HCT116 (cell line): ENCODE data around the gene CACNB2. TPM values are rescaled to one million over a fixed set of nuclear protein-coding genes. Genes with fewer than 3 reads are reported as not detected.

ENCODE experiments used
- ATAC-seq: fragments of 200-7000 bp; cut with Tn5 transposase; 2 replicates; pipeline ENCODE4 v1.9.1; 2020; ENCODE audit warnings: mild to moderate bottlenecking, moderate library complexity
- BruUV-seq: library from RNA; stranded (reverse); fragments of 400-500 nt; replicated peaks from 2 replicates; lab custom pipeline; 2021; lab: Mats Ljungman, UMichigan
- CTCF ChIA-PET: fragments of 300-600 bp; sonication (Branson Sonifier 250); formaldehyde crosslinking; loops from one replicate; lab custom pipeline; 2021; ENCODE audit warnings: antibody characterized with exemption; lab: Charles Lee
- POLR2A ChIA-PET: fragments of 300-600, 350-600 bp; sonication (Branson Sonifier 250); formaldehyde crosslinking; loops from one replicate; lab custom pipeline; 2021; ENCODE audit warnings: antibody characterized with exemption; lab: Charles Lee
- RAD21 ChIA-PET, 2 experiments: fragments of 300-600 bp; sonication (Branson Sonifier 250); formaldehyde crosslinking; loops; one replicate each; lab custom pipeline; 2023; ENCODE audit warnings: low total read pairs in 2 of 2; ENCODE audit not compliant: uncharacterized antibody in 2 of 2, unreplicated experiment in 2 of 2, low non-redundant PET in 1 of 2; lab: Charles Lee
- DNase-seq: peaks from one replicate; pipeline ENCODE4 v3.0.0-alpha.2; 2010; ENCODE audit warnings: low read depth, low spot score
- H2AFZ ChIP-seq: fragments of 200-600 bp; shearing (Covaris generic), sonication (generic); 2 replicates; pipeline ENCODE4 v1.6.1; 2017; ENCODE audit warnings: low read depth, mixed run types, mixed read lengths, antibody characterized with exemption, low read length; ENCODE audit not compliant: poor library complexity, severe bottlenecking
- H3K27ac ChIP-seq: 2 replicates; pipeline ENCODE4 v1.5.1; 2012; ENCODE audit warnings: low read depth, low read length
- H3K27me3 ChIP-seq: fragments of 200-600 bp; sonication (generic); 2 replicates; pipeline ENCODE4 v1.6.1; 2016; ENCODE audit warnings: mixed run types, low read length, mixed read lengths; ENCODE audit not compliant: insufficient read depth
- H3K36me3 ChIP-seq, 2 experiments: fragments of 200-500 bp in 1 of 2; fragments of 200-600 bp in 1 of 2; sonication (Bioruptor generic) in 1 of 2; sonication (generic) in 1 of 2; 2 replicates each; pipeline versions ENCODE4 v1.5.1 to v1.6.1; 2014 to 2016; ENCODE audit warnings: low read length in 2 of 2, inconsistent platforms in 1 of 2, mixed read lengths in 1 of 2, mixed run types in 1 of 2; ENCODE audit not compliant: insufficient read depth in 2 of 2, control insufficient read depth in 1 of 2
- H3K4me1 ChIP-seq, 2 experiments: fragments of 200-600 bp in 1 of 2; sonication (generic) in 1 of 2; 2 replicates each; pipeline versions ENCODE4 v1.5.1 to v1.6.1; 2012 to 2017; ENCODE audit warnings: low read length in 2 of 2, inconsistent platforms in 1 of 2, mild to moderate bottlenecking in 1 of 2, mixed read lengths in 1 of 2, mixed run types in 1 of 2, moderate library complexity in 1 of 2; ENCODE audit not compliant: insufficient read depth in 2 of 2, control insufficient read depth in 1 of 2
- H3K4me2 ChIP-seq: fragments of 200-600 bp; sonication (generic); 2 replicates; pipeline ENCODE4 v1.6.1; 2017; ENCODE audit warnings: mixed run types, low read length, mixed read lengths
- H3K4me3 ChIP-seq, 2 experiments: fragments of 200-600 bp in 1 of 2; sonication (generic) in 1 of 2; replicated peaks in 1 of 2; 2 replicates each; pipeline ENCODE4 v1.5.1; 2011 to 2016; ENCODE audit warnings: low read length in 2 of 2, control low read depth in 1 of 2, low read depth in 1 of 2, mild to moderate bottlenecking in 1 of 2, mixed read lengths in 1 of 2, mixed run types in 1 of 2
- H3K79me2 ChIP-seq: fragments of 200-600 bp; sonication (generic); 2 replicates; pipeline ENCODE4 v1.6.1; 2017; ENCODE audit warnings: mild to moderate bottlenecking, mixed run types, low read length, moderate library complexity, mixed read lengths; ENCODE audit not compliant: insufficient read depth
- H3K9ac ChIP-seq: fragments of 200-600 bp; sonication (generic); 2 replicates; pipeline ENCODE4 v1.6.1; 2016; ENCODE audit warnings: low read length, mixed read lengths
- H3K9me2 ChIP-seq: fragments of 200-600 bp; sonication (generic), shearing (Covaris generic); 2 replicates; pipeline ENCODE4 v1.6.1; 2017; ENCODE audit warnings: mixed run types, mild to moderate bottlenecking, moderate library complexity; ENCODE audit not compliant: insufficient read depth
- H3K9me3 ChIP-seq, 2 experiments: fragments of 200-500 bp in 1 of 2; fragments of 200-600 bp in 1 of 2; sonication (Bioruptor generic) in 1 of 2; sonication (generic) in 1 of 2; 2 replicates each; pipeline ENCODE4 v1.6.1; 2014 to 2017; ENCODE audit warnings: low read length in 2 of 2, mixed read lengths in 2 of 2, inconsistent platforms in 1 of 2, low read depth in 1 of 2, mild to moderate bottlenecking in 1 of 2, mixed run types in 1 of 2, moderate library complexity in 1 of 2; ENCODE audit not compliant: control insufficient read depth in 1 of 2, insufficient read depth in 1 of 2
- H4K20me1 ChIP-seq: fragments of 200-600 bp; sonication (generic), shearing (Covaris generic); 2 replicates; pipeline ENCODE4 v1.6.1; 2017; ENCODE audit warnings: mixed run types, mild to moderate bottlenecking, moderate library complexity; ENCODE audit not compliant: insufficient read depth
- ATF3 ChIP-seq: IDR thresholded peaks from 2 replicates; pipeline ENCODE4 v1.6.1; 2012
- CBX3 ChIP-seq: IDR thresholded peaks from 2 replicates; pipeline ENCODE4 v1.6.1; 2012; ENCODE audit warnings: low read depth
- CTCF ChIP-seq, 3 experiments: fragments of 200-600 bp in 1 of 3; sonication (generic) in 1 of 3; IDR thresholded peaks in 2 of 3; conservative IDR thresholded peaks in 1 of 3; 2 replicates each; pipeline ENCODE4 v1.5.1; 2012 to 2017; ENCODE audit warnings: low read depth in 2 of 3, low read length in 2 of 3, antibody characterized with exemption in 1 of 3, borderline replicate concordance in 1 of 3, control low read depth in 1 of 3, mild to moderate bottlenecking in 1 of 3, mixed read lengths in 1 of 3, mixed run types in 1 of 3, moderate library complexity in 1 of 3; ENCODE audit not compliant: insufficient read depth in 1 of 3
- EGR1 ChIP-seq: IDR thresholded peaks from 2 replicates; pipeline ENCODE4 v1.6.1; 2012; ENCODE audit warnings: low read depth
- EZH2 ChIP-seq: fragments of 200-600 bp; sonication (generic); IDR thresholded peaks from 2 replicates; pipeline ENCODE4 v1.6.1; 2017; ENCODE audit warnings: antibody characterized with exemption, mixed run types
- MAX ChIP-seq: IDR thresholded peaks from 2 replicates; pipeline ENCODE4 v1.6.1; 2012
- POLR2AphosphoS5 ChIP-seq: IDR thresholded peaks from 2 replicates; pipeline ENCODE4 v1.6.1; 2011; ENCODE audit warnings: mild to moderate bottlenecking, low read depth, low read length, moderate library complexity
- RAD21 ChIP-seq: IDR thresholded peaks from 2 replicates; pipeline ENCODE4 v1.6.1; 2012; ENCODE audit warnings: low read depth, mild to moderate bottlenecking
- REST ChIP-seq: IDR thresholded peaks from 2 replicates; pipeline ENCODE4 v1.6.1; 2012; ENCODE audit warnings: low read depth
- SIN3A ChIP-seq: IDR thresholded peaks from 2 replicates; pipeline ENCODE4 v1.6.1; 2012; ENCODE audit warnings: low read depth
- SP1 ChIP-seq: IDR thresholded peaks from 2 replicates; pipeline ENCODE4 v1.6.1; 2012; ENCODE audit warnings: low read depth
- YY1 ChIP-seq: IDR thresholded peaks from 2 replicates; pipeline ENCODE4 v1.6.1; 2011; ENCODE audit warnings: low read length, low read depth, moderate library complexity, mild to moderate bottlenecking; ENCODE audit not compliant: insufficient replicate concordance; ENCODE audit errors: extremely low read depth
- ZBTB33 ChIP-seq: IDR thresholded peaks from 2 replicates; pipeline ENCODE4 v1.6.1; 2011; ENCODE audit warnings: mild to moderate bottlenecking, low read length, moderate library complexity; ENCODE audit not compliant: insufficient replicate concordance; ENCODE audit errors: extremely low read depth
- intact Hi-C: fragments of 100-400 bp; cut with micrococcal nuclease; formaldehyde crosslinking; loops from 2 replicates; pipeline ENCODE4 v1.10.0; 2022
- total RNA-seq: library from RNA; stranded (reverse); gene quantifications from one replicate; pipeline ENCODE4 v1.2.1, GENCODE V29; 2021; ENCODE audit not compliant: unreplicated experiment

The CACNB2 gene
- total RNA-seq, 1 experiment from 2014 or later, result 0.71 TPM

- BruUV-seq, result no TSS peak
- RAD21 ChIA-PET, result no interaction called here
Observed at GRCh38 chr10:18214691-18215563, 74.7 kb downstream of the CACNB2 start.

More at GRCh38 chr10:18214691-18215563, 74.7 kb downstream of the CACNB2 start:
- DNase-seq (no peak), ATAC-seq (peak; percentile 87)
- H3K9me3 ChIP-seq, result no peaks in the 10 kb centered on the region
- no peak overlapping the region for H3K4me3 ChIP-seq
- H3K27ac ChIP-seq, result no peak overlapping the region
- ChIA-PET CTCF (interaction anchor here (0.7 to 1.7 kb wide), 2 partner anchors 341 to 367 kb away, joined by 3 to 5 read pairs; no protein-coding TSS in a partner anchor), POLR2A (no interaction called here)
- intact Hi-C loops, result loop anchor here (1.0 to 5.0 kb wide), 5 partner anchors 304 to 608 kb away; no protein-coding TSS in a partner anchor
- no peak overlapping the region for H3K9ac ChIP-seq
- no peaks in the 10 kb centered on the region for H3K9me2 ChIP-seq
- H3K4me1 ChIP-seq, result no peaks in the 10 kb centered on the region
- H4K20me1 ChIP-seq, result no peaks in the 10 kb centered on the region
- no peak for TF ChIP-seq REST
- no peak for TF ChIP-seq CBX3
- peak; percentile 77 for TF ChIP-seq RAD21
- no peak for TF ChIP-seq EZH2
- TF ChIP-seq YY1, result no peak
- no peak for TF ChIP-seq SIN3A
- no peak for TF ChIP-seq ZBTB33
- no peak for TF ChIP-seq ATF3
- TF ChIP-seq CTCF (IDR thresholded peaks at IDR 0.05 in 2 of 3, conservative IDR thresholded peaks at IDR 0.05 in 1 of 3; ENCODE audit: borderline replicate concordance in 1 of 3, insufficient read depth in 1 of 3, low read depth in 2 of 3, low read length in 2 of 3), result peak; percentile 59 to 86 (median 82); a peak in 5 of 6 replicates
- TF ChIP-seq SP1, result no peak
- no peak for TF ChIP-seq EGR1
- no peak for TF ChIP-seq POLR2AphosphoS5
- TF ChIP-seq MAX, result no peak
- no peaks in the 10 kb centered on the region for H3K79me2 ChIP-seq
- no peak overlapping the region for H3K4me2 ChIP-seq
- H2AFZ ChIP-seq, result no peak overlapping the region
- H3K36me3 ChIP-seq, result no peaks in the 10 kb centered on the region
- no peaks in the 10 kb centered on the region for H3K27me3 ChIP-seq
